Measurements from ENCODE around the gene ZNF397. TPM values are rescaled to one million over a fixed set of nuclear protein-coding genes. Genes with fewer than 3 reads are reported as not detected.

ZNF397 gene
- total RNA-seq, 3 donors from 2014 or later (not counting 1 experiment from before 2014, with no cell fraction given), result 8.7 to 15.6 (median 13.9) TPM

GRCh38 chr18:35289293-35289692 lies 48.5 kb downstream of the ZNF397 start:
- 8% methylated on average over 6 of the region's 6 CpGs for WGBS (ENCODE audit: insufficient coverage)
- H3K9me3 ChIP-seq (ENCODE audit: control insufficient read depth, insufficient read depth, low read length), result no peaks in the 10 kb centered on the region
- peak overlapping the region; percentile 61 for H3K4me3 ChIP-seq (ENCODE audit: low read length)
- H3K36me3 ChIP-seq (ENCODE audit: control insufficient read depth, insufficient read depth, low read length), result peaks cover 2% of the 10 kb centered on the region
- H3K4me3 Mint-ChIP-seq, result peak overlapping the region; percentile 99
- peak overlapping the region; percentile 97 to 98 for H3K27ac Mint-ChIP-seq
- peaks cover 2 to 3% of the 10 kb centered on the region in 2 donors for H3K9me3 Mint-ChIP-seq
- no peaks in the 10 kb centered on the region for H3K36me3 Mint-ChIP-seq
- DNase-seq (peak in 1 of 2 donors; percentile 24), ATAC-seq (no peak)
- TF ChIP-seq, protein P1, sequence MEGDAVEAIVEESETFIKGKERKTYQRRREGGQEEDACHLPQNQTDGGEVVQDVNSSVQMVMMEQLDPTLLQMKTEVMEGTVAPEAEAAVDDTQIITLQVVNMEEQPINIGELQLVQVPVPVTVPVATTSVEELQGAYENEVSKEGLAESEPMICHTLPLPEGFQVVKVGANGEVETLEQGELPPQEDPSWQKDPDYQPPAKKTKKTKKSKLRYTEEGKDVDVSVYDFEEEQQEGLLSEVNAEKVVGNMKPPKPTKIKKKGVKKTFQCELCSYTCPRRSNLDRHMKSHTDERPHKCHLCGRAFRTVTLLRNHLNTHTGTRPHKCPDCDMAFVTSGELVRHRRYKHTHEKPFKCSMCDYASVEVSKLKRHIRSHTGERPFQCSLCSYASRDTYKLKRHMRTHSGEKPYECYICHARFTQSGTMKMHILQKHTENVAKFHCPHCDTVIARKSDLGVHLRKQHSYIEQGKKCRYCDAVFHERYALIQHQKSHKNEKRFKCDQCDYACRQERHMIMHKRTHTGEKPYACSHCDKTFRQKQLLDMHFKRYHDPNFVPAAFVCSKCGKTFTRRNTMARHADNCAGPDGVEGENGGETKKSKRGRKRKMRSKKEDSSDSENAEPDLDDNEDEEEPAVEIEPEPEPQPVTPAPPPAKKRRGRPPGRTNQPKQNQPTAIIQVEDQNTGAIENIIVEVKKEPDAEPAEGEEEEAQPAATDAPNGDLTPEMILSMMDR (IDR thresholded peaks at IDR 0.05), result no peak
- no peaks in the 10 kb centered on the region for H3K27me3 Mint-ChIP-seq (ENCODE audit: low read depth in 2 of 2)
- H3K4me1 ChIP-seq (ENCODE audit: control insufficient read depth, insufficient read depth, low read length), result peaks cover 17% of the 10 kb centered on the region
- H3K27ac ChIP-seq (ENCODE audit: low read length), result peak overlapping the region; percentile 75
- H3K27me3 ChIP-seq (ENCODE audit: control insufficient read depth, insufficient read depth, low read length), result no peaks in the 10 kb centered on the region
- intact Hi-C loops (cut with micrococcal nuclease), result no loop called here
- H3K4me1 Mint-ChIP-seq, result peaks cover 47 to 52% of the 10 kb centered on the region in 2 donors

GRCh38 chr18:35289727-35290093 lies 48.9 kb downstream of the ZNF397 start:
- H3K9me3 ChIP-seq (ENCODE audit: control insufficient read depth, insufficient read depth, low read length), result no peaks in the 10 kb centered on the region
- H3K9me3 Mint-ChIP-seq, result peaks cover 2 to 3% of the 10 kb centered on the region in 2 donors
- peak overlapping the region; percentile 97 to 98 for H3K27ac Mint-ChIP-seq
- no peaks in the 10 kb centered on the region for H3K36me3 Mint-ChIP-seq
- H3K27me3 ChIP-seq (ENCODE audit: control insufficient read depth, insufficient read depth, low read length), result no peaks in the 10 kb centered on the region
- H3K4me3 ChIP-seq (ENCODE audit: low read length), result peak overlapping the region; percentile 61
- peak overlapping the region; percentile 75 for H3K27ac ChIP-seq (ENCODE audit: low read length)
- H3K4me1 ChIP-seq (ENCODE audit: control insufficient read depth, insufficient read depth, low read length), result peaks cover 17% of the 10 kb centered on the region
- ATAC-seq (peak; percentile 13 to 32 (median 28)), DNase-seq (peak in 1 of 2 donors; percentile 25)
- peaks cover 2% of the 10 kb centered on the region for H3K36me3 ChIP-seq (ENCODE audit: control insufficient read depth, insufficient read depth, low read length)
- WGBS (ENCODE audit: insufficient coverage), result 2% methylated on average over 6 of the region's 8 CpGs
- peak overlapping the region; percentile 99 for H3K4me3 Mint-ChIP-seq
- H3K4me1 Mint-ChIP-seq, result peaks cover 51 to 56% of the 10 kb centered on the region in 2 donors
- TF ChIP-seq, protein P1 (IDR thresholded peaks at IDR 0.05), result no peak
- intact Hi-C loops (cut with micrococcal nuclease), result loop anchor here (1.0 kb wide), 3 partner anchors 22 to 55 kb away; partner anchors contain the start of gene ZNF24
- no peaks in the 10 kb centered on the region for H3K27me3 Mint-ChIP-seq (ENCODE audit: low read depth in 2 of 2)

- Mint-ChIP-seq H3K4me1 (peaks cover 56 to 61% of the 10 kb centered on the region in 2 donors), H3K27me3 (ENCODE audit: low read depth in 2 of 2) (no peaks in the 10 kb centered on the region), H3K9me3 (peaks cover 2 to 3% of the 10 kb centered on the region in 2 donors), H3K27ac (peak within 1 kb of the TSS; percentile 97 to 98), H3K36me3 (no peaks in the 10 kb centered on the region), H3K4me3 (peak within 1 kb of the TSS; percentile 99)
- TF ChIP-seq, protein P1 (IDR thresholded peaks at IDR 0.05), result no peak
- under 1% methylated on average over 41 of the region's 41 CpGs for WGBS (ENCODE audit: insufficient coverage)
- intact Hi-C loops (cut with micrococcal nuclease), result loop anchor here (1.0 kb wide), 3 partner anchors 23 to 54 kb away; partner anchors contain the start of gene ZNF24
- H3K36me3 ChIP-seq (ENCODE audit: control insufficient read depth, insufficient read depth, low read length), result peaks cover 5% of the 10 kb centered on the region
- H3K27ac ChIP-seq (ENCODE audit: low read length), result peak within 1 kb of the TSS; percentile 75
- peak within 1 kb of the TSS; percentile 61 for H3K4me3 ChIP-seq (ENCODE audit: low read length)
- H3K4me1 ChIP-seq (ENCODE audit: control insufficient read depth, insufficient read depth, low read length), result peaks cover 17% of the 10 kb centered on the region
- H3K27me3 ChIP-seq (ENCODE audit: control insufficient read depth, insufficient read depth, low read length), result no peaks in the 10 kb centered on the region
- ATAC-seq (peak; percentile 93 to 99 (median 96)), DNase-seq (peak; percentile 95 to 97)
- no peaks in the 10 kb centered on the region for H3K9me3 ChIP-seq (ENCODE audit: control insufficient read depth, insufficient read depth, low read length)
Measured at GRCh38 chr18:35290094-35290735, 49.4 kb downstream of the ZNF397 start, which contains the start of gene ZSCAN30. Gene ZSCAN30, minus strand, starts transcription at chr18:35290229. Its CDS starts 25,877 bp downstream, at chr18:35264352.
